ENCODE results near the gene GJB1.

GRCh38 chrX:71183341-71183740, 39.7 kb upstream of the GJB1 start:
- TF ChIP-seq CTCF (IDR thresholded peaks at IDR 0.05; ENCODE audit: low read depth, low read length) (no peak), POLR2A (IDR thresholded peaks at IDR 0.05; ENCODE audit: extremely low read depth, insufficient read length) (no peak), MAX (IDR thresholded peaks at IDR 0.05; ENCODE audit: low read depth, low read length) (no peak), MYC (IDR thresholded peaks at IDR 0.05; ENCODE audit: low read depth, low read length) (no peak)
